HCT116 (cell line): ENCODE data around the gene NDUFB2. TPM values are rescaled to one million over a fixed set of nuclear protein-coding genes. Genes with fewer than 3 reads are reported as not detected.

ENCODE experiments used
- ATAC-seq: fragments of 200-7000 bp; cut with Tn5 transposase; 2 replicates; pipeline ENCODE4 v1.9.1; 2020; ENCODE audit warnings: mild to moderate bottlenecking, moderate library complexity
- BruUV-seq: library from RNA; stranded (reverse); fragments of 400-500 nt; replicated peaks from 2 replicates; lab custom pipeline; 2021; lab: Mats Ljungman, UMichigan
- CTCF ChIA-PET: fragments of 300-600 bp; sonication (Branson Sonifier 250); formaldehyde crosslinking; loops from one replicate; lab custom pipeline; 2021; ENCODE audit warnings: antibody characterized with exemption; lab: Charles Lee
- POLR2A ChIA-PET: fragments of 300-600, 350-600 bp; sonication (Branson Sonifier 250); formaldehyde crosslinking; loops from one replicate; lab custom pipeline; 2021; ENCODE audit warnings: antibody characterized with exemption; lab: Charles Lee
- RAD21 ChIA-PET, 2 experiments: fragments of 300-600 bp; sonication (Branson Sonifier 250); formaldehyde crosslinking; loops; one replicate each; lab custom pipeline; 2023; ENCODE audit warnings: low total read pairs in 2 of 2; ENCODE audit not compliant: uncharacterized antibody in 2 of 2, unreplicated experiment in 2 of 2, low non-redundant PET in 1 of 2; lab: Charles Lee
- DNase-seq: peaks from one replicate; pipeline ENCODE4 v3.0.0-alpha.2; 2010; ENCODE audit warnings: low read depth, low spot score
- H2AFZ ChIP-seq: fragments of 200-600 bp; shearing (Covaris generic), sonication (generic); 2 replicates; pipeline ENCODE4 v1.6.1; 2017; ENCODE audit warnings: low read depth, mixed run types, mixed read lengths, antibody characterized with exemption, low read length; ENCODE audit not compliant: poor library complexity, severe bottlenecking
- H3K27ac ChIP-seq: 2 replicates; pipeline ENCODE4 v1.5.1; 2012; ENCODE audit warnings: low read depth, low read length
- H3K27me3 ChIP-seq: fragments of 200-600 bp; sonication (generic); 2 replicates; pipeline ENCODE4 v1.6.1; 2016; ENCODE audit warnings: mixed run types, low read length, mixed read lengths; ENCODE audit not compliant: insufficient read depth
- H3K36me3 ChIP-seq, 2 experiments: fragments of 200-500 bp in 1 of 2; fragments of 200-600 bp in 1 of 2; sonication (Bioruptor generic) in 1 of 2; sonication (generic) in 1 of 2; 2 replicates each; pipeline versions ENCODE4 v1.5.1 to v1.6.1; 2014 to 2016; ENCODE audit warnings: low read length in 2 of 2, inconsistent platforms in 1 of 2, mixed read lengths in 1 of 2, mixed run types in 1 of 2; ENCODE audit not compliant: insufficient read depth in 2 of 2, control insufficient read depth in 1 of 2
- H3K4me1 ChIP-seq, 2 experiments: fragments of 200-600 bp in 1 of 2; sonication (generic) in 1 of 2; 2 replicates each; pipeline versions ENCODE4 v1.5.1 to v1.6.1; 2012 to 2017; ENCODE audit warnings: low read length in 2 of 2, inconsistent platforms in 1 of 2, mild to moderate bottlenecking in 1 of 2, mixed read lengths in 1 of 2, mixed run types in 1 of 2, moderate library complexity in 1 of 2; ENCODE audit not compliant: insufficient read depth in 2 of 2, control insufficient read depth in 1 of 2
- H3K4me2 ChIP-seq: fragments of 200-600 bp; sonication (generic); 2 replicates; pipeline ENCODE4 v1.6.1; 2017; ENCODE audit warnings: mixed run types, low read length, mixed read lengths
- H3K4me3 ChIP-seq, 2 experiments: fragments of 200-600 bp in 1 of 2; sonication (generic) in 1 of 2; replicated peaks in 1 of 2; 2 replicates each; pipeline ENCODE4 v1.5.1; 2011 to 2016; ENCODE audit warnings: low read length in 2 of 2, control low read depth in 1 of 2, low read depth in 1 of 2, mild to moderate bottlenecking in 1 of 2, mixed read lengths in 1 of 2, mixed run types in 1 of 2
- H3K79me2 ChIP-seq: fragments of 200-600 bp; sonication (generic); 2 replicates; pipeline ENCODE4 v1.6.1; 2017; ENCODE audit warnings: mild to moderate bottlenecking, mixed run types, low read length, moderate library complexity, mixed read lengths; ENCODE audit not compliant: insufficient read depth
- H3K9ac ChIP-seq: fragments of 200-600 bp; sonication (generic); 2 replicates; pipeline ENCODE4 v1.6.1; 2016; ENCODE audit warnings: low read length, mixed read lengths
- H3K9me2 ChIP-seq: fragments of 200-600 bp; sonication (generic), shearing (Covaris generic); 2 replicates; pipeline ENCODE4 v1.6.1; 2017; ENCODE audit warnings: mixed run types, mild to moderate bottlenecking, moderate library complexity; ENCODE audit not compliant: insufficient read depth
- H3K9me3 ChIP-seq, 2 experiments: fragments of 200-500 bp in 1 of 2; fragments of 200-600 bp in 1 of 2; sonication (Bioruptor generic) in 1 of 2; sonication (generic) in 1 of 2; 2 replicates each; pipeline ENCODE4 v1.6.1; 2014 to 2017; ENCODE audit warnings: low read length in 2 of 2, mixed read lengths in 2 of 2, inconsistent platforms in 1 of 2, low read depth in 1 of 2, mild to moderate bottlenecking in 1 of 2, mixed run types in 1 of 2, moderate library complexity in 1 of 2; ENCODE audit not compliant: control insufficient read depth in 1 of 2, insufficient read depth in 1 of 2
- H4K20me1 ChIP-seq: fragments of 200-600 bp; sonication (generic), shearing (Covaris generic); 2 replicates; pipeline ENCODE4 v1.6.1; 2017; ENCODE audit warnings: mixed run types, mild to moderate bottlenecking, moderate library complexity; ENCODE audit not compliant: insufficient read depth
- CBX3 ChIP-seq: IDR thresholded peaks from 2 replicates; pipeline ENCODE4 v1.6.1; 2012; ENCODE audit warnings: low read depth
- CEBPB ChIP-seq: IDR thresholded peaks from 2 replicates; pipeline ENCODE4 v1.6.1; 2012; ENCODE audit warnings: low read depth
- EZH2 ChIP-seq: fragments of 200-600 bp; sonication (generic); IDR thresholded peaks from 2 replicates; pipeline ENCODE4 v1.6.1; 2017; ENCODE audit warnings: antibody characterized with exemption, mixed run types
- POLR2A ChIP-seq: IDR thresholded peaks from 2 replicates; pipeline ENCODE4 v1.7.0; 2011; ENCODE audit warnings: borderline replicate concordance; ENCODE audit not compliant: insufficient read depth, insufficient read length; ENCODE audit errors: extremely low read depth
- POLR2AphosphoS5 ChIP-seq: IDR thresholded peaks from 2 replicates; pipeline ENCODE4 v1.6.1; 2011; ENCODE audit warnings: mild to moderate bottlenecking, low read depth, low read length, moderate library complexity
- RAD21 ChIP-seq: IDR thresholded peaks from 2 replicates; pipeline ENCODE4 v1.6.1; 2012; ENCODE audit warnings: low read depth, mild to moderate bottlenecking
- SIN3A ChIP-seq: IDR thresholded peaks from 2 replicates; pipeline ENCODE4 v1.6.1; 2012; ENCODE audit warnings: low read depth
- SP1 ChIP-seq: IDR thresholded peaks from 2 replicates; pipeline ENCODE4 v1.6.1; 2012; ENCODE audit warnings: low read depth
- YY1 ChIP-seq: IDR thresholded peaks from 2 replicates; pipeline ENCODE4 v1.6.1; 2011; ENCODE audit warnings: low read length, low read depth, moderate library complexity, mild to moderate bottlenecking; ENCODE audit not compliant: insufficient replicate concordance; ENCODE audit errors: extremely low read depth
- ZFX ChIP-seq: fragments of 450-650 bp; IDR thresholded peaks from 2 replicates; pipeline ENCODE4 v1.6.1; 2017
- ZNF274 ChIP-seq: fragments of 200-500 bp; sonication (Bioruptor generic); IDR thresholded peaks from 2 replicates; pipeline ENCODE4 v1.6.1; 2014; ENCODE audit warnings: mild to moderate bottlenecking, low read depth, low read length, inconsistent platforms
- intact Hi-C: fragments of 100-400 bp; cut with micrococcal nuclease; formaldehyde crosslinking; loops from 2 replicates; pipeline ENCODE4 v1.10.0; 2022
- total RNA-seq: library from RNA; stranded (reverse); gene quantifications from one replicate; pipeline ENCODE4 v1.2.1, GENCODE V29; 2021; ENCODE audit not compliant: unreplicated experiment
- TF ChIP-seq, protein P1 (sequence below), 3 experiments: fragments of 200-600 bp in 1 of 3; sonication (generic) in 1 of 3; IDR thresholded peaks in 2 of 3; conservative IDR thresholded peaks in 1 of 3; 2 replicates each; pipeline ENCODE4 v1.5.1; 2012 to 2017; ENCODE audit warnings: low read depth in 2 of 3, low read length in 2 of 3, antibody characterized with exemption in 1 of 3, borderline replicate concordance in 1 of 3, control low read depth in 1 of 3, mild to moderate bottlenecking in 1 of 3, mixed read lengths in 1 of 3, mixed run types in 1 of 3, moderate library complexity in 1 of 3; ENCODE audit not compliant: insufficient read depth in 1 of 3
- TF ChIP-seq, protein P2 (sequence below): IDR thresholded peaks from 2 replicates; pipeline ENCODE4 v1.6.1; 2012

NDUFB2 gene
- total RNA-seq, 1 experiment from 2014 or later, result 143 TPM

DNA sequence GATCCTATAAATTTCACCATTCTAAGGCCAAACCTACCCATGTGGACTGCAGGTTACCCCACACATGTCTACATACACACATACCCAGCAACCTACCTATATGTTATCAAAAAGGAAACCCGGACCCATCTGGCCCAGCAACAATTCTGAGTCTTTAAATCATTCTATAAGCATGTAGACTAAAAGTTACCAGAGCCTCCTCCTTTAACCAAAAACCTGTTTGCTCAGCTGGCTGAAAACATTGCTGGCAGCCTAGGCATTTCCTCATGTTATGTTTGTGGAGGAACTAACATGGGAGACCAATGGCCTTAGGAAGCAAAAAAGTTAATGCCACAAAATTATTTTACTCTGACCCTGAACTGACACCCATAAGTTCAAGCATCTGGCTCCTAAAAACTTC is 29.0 kb upstream of the NDUFB2 start:
- DNase-seq (no peak), ATAC-seq (no peak)
- no peaks in the 10 kb centered on the region for H3K9me2 ChIP-seq
- ChIA-PET RAD21 (no interaction called here), CTCF (no interaction called here), POLR2A (no interaction called here)
- H3K79me2 ChIP-seq, result no peaks in the 10 kb centered on the region
- H3K27ac ChIP-seq, result no peak overlapping the region
- H3K4me3 ChIP-seq, result no peak overlapping the region
- no peaks in the 10 kb centered on the region for H3K36me3 ChIP-seq
- intact Hi-C loops, result no loop called here
- no TSS peak for BruUV-seq
- H2AFZ ChIP-seq, result no peak overlapping the region
- no peaks in the 10 kb centered on the region for H4K20me1 ChIP-seq
- H3K4me1 ChIP-seq, result peaks cover 4 to 9% of the 10 kb centered on the region in 2 experiments; a peak in 3 of 4 replicates
- H3K9me3 ChIP-seq, result no peaks in the 10 kb centered on the region
- no peaks in the 10 kb centered on the region for H3K27me3 ChIP-seq
- H3K4me2 ChIP-seq, result no peak overlapping the region
- H3K9ac ChIP-seq, result no peak overlapping the region
- TF ChIP-seq ZNF274 (no peak), SP1 (no peak), YY1 (no peak)

DNA sequence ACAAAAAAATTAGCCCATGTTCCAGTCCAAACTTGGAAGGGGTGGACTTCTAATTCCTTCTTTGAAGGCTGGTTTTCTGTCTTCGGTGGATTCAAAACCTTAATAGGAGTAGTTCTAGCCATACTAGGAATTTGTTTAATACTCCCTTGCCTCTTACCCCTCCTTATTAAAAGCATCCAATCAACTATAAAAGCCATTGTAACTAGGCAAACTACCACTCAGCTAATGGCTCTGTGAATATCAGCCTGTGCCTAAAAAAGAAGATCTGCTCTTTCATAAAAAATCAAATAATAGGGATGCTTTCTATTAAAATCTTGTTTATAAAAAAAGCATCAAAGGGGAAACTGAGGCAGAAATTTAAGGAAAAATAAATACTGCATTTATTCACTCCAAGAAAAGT is 27.9 kb upstream of the NDUFB2 start:
- ChIA-PET RAD21 (no interaction called here), CTCF (no interaction called here), POLR2A (no interaction called here)
- H3K9me3 ChIP-seq, result no peaks in the 10 kb centered on the region
- peaks cover 5 to 16% of the 10 kb centered on the region in 2 experiments for H3K4me1 ChIP-seq
- no peak overlapping the region for H2AFZ ChIP-seq
- H3K36me3 ChIP-seq, result no peaks in the 10 kb centered on the region
- no peak overlapping the region for H3K4me2 ChIP-seq
- no peak overlapping the region for H3K4me3 ChIP-seq
- BruUV-seq, result no TSS peak
- H3K9ac ChIP-seq, result no peak overlapping the region
- H4K20me1 ChIP-seq, result no peaks in the 10 kb centered on the region
- no peak for ATAC-seq
- H3K9me2 ChIP-seq, result no peaks in the 10 kb centered on the region
- intact Hi-C loops, result no loop called here
- no peak for DNase-seq
- no peak for TF ChIP-seq RAD21
- no peak for TF ChIP-seq ZFX
- TF ChIP-seq SIN3A, result no peak
- TF ChIP-seq, protein P1, sequence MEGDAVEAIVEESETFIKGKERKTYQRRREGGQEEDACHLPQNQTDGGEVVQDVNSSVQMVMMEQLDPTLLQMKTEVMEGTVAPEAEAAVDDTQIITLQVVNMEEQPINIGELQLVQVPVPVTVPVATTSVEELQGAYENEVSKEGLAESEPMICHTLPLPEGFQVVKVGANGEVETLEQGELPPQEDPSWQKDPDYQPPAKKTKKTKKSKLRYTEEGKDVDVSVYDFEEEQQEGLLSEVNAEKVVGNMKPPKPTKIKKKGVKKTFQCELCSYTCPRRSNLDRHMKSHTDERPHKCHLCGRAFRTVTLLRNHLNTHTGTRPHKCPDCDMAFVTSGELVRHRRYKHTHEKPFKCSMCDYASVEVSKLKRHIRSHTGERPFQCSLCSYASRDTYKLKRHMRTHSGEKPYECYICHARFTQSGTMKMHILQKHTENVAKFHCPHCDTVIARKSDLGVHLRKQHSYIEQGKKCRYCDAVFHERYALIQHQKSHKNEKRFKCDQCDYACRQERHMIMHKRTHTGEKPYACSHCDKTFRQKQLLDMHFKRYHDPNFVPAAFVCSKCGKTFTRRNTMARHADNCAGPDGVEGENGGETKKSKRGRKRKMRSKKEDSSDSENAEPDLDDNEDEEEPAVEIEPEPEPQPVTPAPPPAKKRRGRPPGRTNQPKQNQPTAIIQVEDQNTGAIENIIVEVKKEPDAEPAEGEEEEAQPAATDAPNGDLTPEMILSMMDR (IDR thresholded peaks at IDR 0.05 in 2 of 3, conservative IDR thresholded peaks at IDR 0.05 in 1 of 3; ENCODE audit: borderline replicate concordance in 1 of 3, insufficient read depth in 1 of 3, low read depth in 2 of 3, low read length in 2 of 3), result no peak
- TF ChIP-seq ZNF274, result no peak
- no peak for TF ChIP-seq POLR2AphosphoS5
- no peak for TF ChIP-seq SP1
- TF ChIP-seq CEBPB, result no peak
- TF ChIP-seq CBX3, result no peak
- no peak for TF ChIP-seq EZH2
- no peak for TF ChIP-seq POLR2A
- TF ChIP-seq, protein P2, sequence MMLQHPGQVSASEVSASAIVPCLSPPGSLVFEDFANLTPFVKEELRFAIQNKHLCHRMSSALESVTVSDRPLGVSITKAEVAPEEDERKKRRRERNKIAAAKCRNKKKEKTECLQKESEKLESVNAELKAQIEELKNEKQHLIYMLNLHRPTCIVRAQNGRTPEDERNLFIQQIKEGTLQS, result no peak
- TF ChIP-seq, all 23 proteins: peak for 0
- Histone ChIP-seq H3K79me2 (no peaks in the 10 kb centered on the region), H3K27me3 (no peaks in the 10 kb centered on the region), H3K27ac (no peak overlapping the region)
